ENCODE data around the gene CACNA2D3. TPM values are rescaled to one million over a fixed set of nuclear protein-coding genes. Genes with fewer than 3 reads are reported as not detected.
"Not testable (repeated sequence)": the region's sequence is repeated elsewhere in the genome, so short reads cannot be mapped to it uniquely, and the experiment has no call there.

Gene CACNA2D3
- total and polyA plus RNA-seq, 2 experiments from 2014 or later = 1.1 to 2.5 TPM

- TF ChIP-seq EZH2 (IDR thresholded peaks at IDR 0.05; ENCODE audit: borderline replicate concordance) (no peak), CTCF (IDR thresholded peaks at IDR 0.05; ENCODE audit: poor library complexity) (no peak), EZH2phosphoT487 (IDR thresholded peaks at IDR 0.05; ENCODE audit: low read depth, severe bottlenecking, unreplicated experiment) (no peak)
- 50% methylated on average over 6 of the region's 6 CpGs for WGBS (ENCODE audit: low lambda C conversion rate, missing lambda C conversion rate)
- H3K27ac ChIP-seq = no peak overlapping the region
Observed at GRCh38 chr3:55107187-55107586, 984.8 kb downstream of the CACNA2D3 start.

GRCh38 chr3:55111906-55112305, 989.6 kb downstream of the CACNA2D3 start:
- not testable (repeated sequence) for H3K4me2 ChIP-seq; H3K9me3 ChIP-seq (ENCODE audit: low read depth); H3K27me3 ChIP-seq; H3K4me1 ChIP-seq (ENCODE audit: insufficient read depth); H3K79me2 ChIP-seq; H3K36me3 ChIP-seq (replicated peaks; ENCODE audit: insufficient read depth, low read depth); H4K20me1 ChIP-seq (ENCODE audit: insufficient read depth, poor library complexity, severe bottlenecking); H3K4me3 ChIP-seq; H2AFZ ChIP-seq; H3K9me2 ChIP-seq (replicated peaks; ENCODE audit: insufficient read depth); H3K27ac ChIP-seq; DNase-seq (ENCODE audit: low spot score)
- WGBS (ENCODE audit: low lambda C conversion rate, missing lambda C conversion rate) = 70% methylated on average over 3 of the region's 3 CpGs

More at GRCh38 chr3:55107187-55107586, 984.8 kb downstream of the CACNA2D3 start:
- no peaks in the 10 kb centered on the region for H4K20me1 ChIP-seq (ENCODE audit: insufficient read depth, poor library complexity, severe bottlenecking)
- H3K27me3 ChIP-seq = no peaks in the 10 kb centered on the region
- no peaks in the 10 kb centered on the region for H3K9me2 ChIP-seq (replicated peaks; ENCODE audit: insufficient read depth)
- H3K9me3 ChIP-seq (ENCODE audit: low read depth) = no peaks in the 10 kb centered on the region
- H2AFZ ChIP-seq = no peak overlapping the region
- no peak for DNase-seq (ENCODE audit: low spot score)
- no peaks in the 10 kb centered on the region for H3K36me3 ChIP-seq (replicated peaks; ENCODE audit: insufficient read depth, low read depth)
- no peak overlapping the region for H3K4me3 ChIP-seq
- no peak overlapping the region for H3K4me2 ChIP-seq
- H3K4me1 ChIP-seq (ENCODE audit: insufficient read depth) = no peaks in the 10 kb centered on the region
- H3K79me2 ChIP-seq = no peaks in the 10 kb centered on the region

- no peaks in the 10 kb centered on the region for H3K36me3 ChIP-seq (replicated peaks; ENCODE audit: insufficient read depth, low read depth)
- H4K20me1 ChIP-seq (ENCODE audit: insufficient read depth, poor library complexity, severe bottlenecking) = no peaks in the 10 kb centered on the region
- no peak overlapping the region for H2AFZ ChIP-seq
- no peaks in the 10 kb centered on the region for H3K27me3 ChIP-seq
- H3K79me2 ChIP-seq = no peaks in the 10 kb centered on the region
- H3K9me2 ChIP-seq (replicated peaks; ENCODE audit: insufficient read depth) = no peaks in the 10 kb centered on the region
- no peak for TF ChIP-seq CTCF (IDR thresholded peaks at IDR 0.05; ENCODE audit: poor library complexity)
- TF ChIP-seq EZH2phosphoT487 (IDR thresholded peaks at IDR 0.05; ENCODE audit: low read depth, severe bottlenecking, unreplicated experiment) = no peak
- TF ChIP-seq EZH2 (IDR thresholded peaks at IDR 0.05; ENCODE audit: borderline replicate concordance) = no peak
- H3K4me1 ChIP-seq (ENCODE audit: insufficient read depth) = no peaks in the 10 kb centered on the region
- WGBS (ENCODE audit: low lambda C conversion rate, missing lambda C conversion rate) = 96% methylated on average over 5 of the region's 5 CpGs
- H3K4me2 ChIP-seq = no peak overlapping the region
- H3K27ac ChIP-seq = no peak overlapping the region
- H3K9me3 ChIP-seq (ENCODE audit: low read depth) = no peaks in the 10 kb centered on the region
- H3K4me3 ChIP-seq = no peak overlapping the region
- no peak for DNase-seq (ENCODE audit: low spot score)
Observed at GRCh38 chr3:55118451-55118850, 996.1 kb downstream of the CACNA2D3 start.

GRCh38 chr3:55119268-55119667, 996.9 kb downstream of the CACNA2D3 start:
- Histone ChIP-seq H2AFZ (no peak overlapping the region), H3K9me3 (ENCODE audit: low read depth) (no peaks in the 10 kb centered on the region), H3K27ac (no peak overlapping the region), H3K4me1 (ENCODE audit: insufficient read depth) (no peaks in the 10 kb centered on the region), H3K4me3 (no peak overlapping the region), H3K4me2 (no peak overlapping the region), H3K36me3 (replicated peaks; ENCODE audit: insufficient read depth, low read depth) (no peaks in the 10 kb centered on the region), H3K9me2 (replicated peaks; ENCODE audit: insufficient read depth) (no peaks in the 10 kb centered on the region), H3K27me3 (no peaks in the 10 kb centered on the region), H3K79me2 (no peaks in the 10 kb centered on the region), H4K20me1 (ENCODE audit: insufficient read depth, poor library complexity, severe bottlenecking) (no peaks in the 10 kb centered on the region)
- TF ChIP-seq EZH2phosphoT487 (IDR thresholded peaks at IDR 0.05; ENCODE audit: low read depth, severe bottlenecking, unreplicated experiment) (no peak), CTCF (IDR thresholded peaks at IDR 0.05; ENCODE audit: poor library complexity) (no peak), EZH2 (IDR thresholded peaks at IDR 0.05; ENCODE audit: borderline replicate concordance) (no peak)
- DNase-seq (ENCODE audit: low spot score) = no peak
- WGBS (ENCODE audit: low lambda C conversion rate, missing lambda C conversion rate) = 94% methylated on average over 4 of the region's 4 CpGs

Data from hepatocyte (in vitro differentiated cells).